ENCODE data around the gene GUCA1C. TPM values are rescaled to one million over a fixed set of nuclear protein-coding genes. Genes with fewer than 3 reads are reported as not detected.
A peak's percentile ranks its signal among the peaks of the same experiment; 100 is the strongest.

Gene GUCA1C
- total and polyA plus RNA-seq, 8 donors = 2.9 to 21.0 (median 15.2) TPM

DNA sequence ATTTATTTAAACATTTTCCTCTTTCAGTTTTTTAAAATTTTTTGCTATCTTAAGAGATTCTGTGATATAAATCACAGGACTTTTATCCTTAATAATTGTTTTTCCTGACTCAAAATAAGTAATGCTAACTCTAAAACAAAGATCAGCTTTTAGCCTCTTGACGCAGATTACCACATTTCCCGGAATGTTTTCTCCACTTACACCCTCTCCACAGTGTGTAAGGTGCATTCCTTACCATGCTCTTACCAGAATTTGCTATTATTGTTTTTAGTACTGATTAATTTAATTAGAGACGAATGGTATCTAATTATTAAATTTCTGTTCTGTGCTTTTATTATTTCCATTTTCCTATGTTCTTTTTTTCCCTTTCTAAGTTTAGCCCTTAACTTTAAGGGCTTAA is 34.8 kb downstream of the GUCA1C start:
- TF ChIP-seq, protein P1, sequence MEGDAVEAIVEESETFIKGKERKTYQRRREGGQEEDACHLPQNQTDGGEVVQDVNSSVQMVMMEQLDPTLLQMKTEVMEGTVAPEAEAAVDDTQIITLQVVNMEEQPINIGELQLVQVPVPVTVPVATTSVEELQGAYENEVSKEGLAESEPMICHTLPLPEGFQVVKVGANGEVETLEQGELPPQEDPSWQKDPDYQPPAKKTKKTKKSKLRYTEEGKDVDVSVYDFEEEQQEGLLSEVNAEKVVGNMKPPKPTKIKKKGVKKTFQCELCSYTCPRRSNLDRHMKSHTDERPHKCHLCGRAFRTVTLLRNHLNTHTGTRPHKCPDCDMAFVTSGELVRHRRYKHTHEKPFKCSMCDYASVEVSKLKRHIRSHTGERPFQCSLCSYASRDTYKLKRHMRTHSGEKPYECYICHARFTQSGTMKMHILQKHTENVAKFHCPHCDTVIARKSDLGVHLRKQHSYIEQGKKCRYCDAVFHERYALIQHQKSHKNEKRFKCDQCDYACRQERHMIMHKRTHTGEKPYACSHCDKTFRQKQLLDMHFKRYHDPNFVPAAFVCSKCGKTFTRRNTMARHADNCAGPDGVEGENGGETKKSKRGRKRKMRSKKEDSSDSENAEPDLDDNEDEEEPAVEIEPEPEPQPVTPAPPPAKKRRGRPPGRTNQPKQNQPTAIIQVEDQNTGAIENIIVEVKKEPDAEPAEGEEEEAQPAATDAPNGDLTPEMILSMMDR (IDR thresholded peaks at IDR 0.05) = no peak
- no peaks in the 10 kb centered on the region for H3K4me1 ChIP-seq
- ATAC-seq (no peak), DNase-seq (no peak), FAIRE-seq (no peak)
- WGBS, 2 donors = 85 to 89% methylated on average over 3 of the region's 3 CpGs
- intact Hi-C loops (cut with DNase I) = loop anchor here in 1 of 3 donors (10.0 kb wide), 1 partner anchor 254 kb away; no protein-coding TSS in a partner anchor
- H3K27ac ChIP-seq = no peak overlapping the region
- no peak overlapping the region for H3K4me3 ChIP-seq
- no peaks in the 10 kb centered on the region for H3K9me3 ChIP-seq
- no peaks in the 10 kb centered on the region for H3K27me3 ChIP-seq
- H3K36me3 ChIP-seq = no peaks in the 10 kb centered on the region

- WGBS, 2 donors = 32 to 35% methylated on average over 6 of the region's 6 CpGs
Observed at GRCh38 chr3:108914774-108915641, 38.7 kb downstream of the GUCA1C start.

DNA sequence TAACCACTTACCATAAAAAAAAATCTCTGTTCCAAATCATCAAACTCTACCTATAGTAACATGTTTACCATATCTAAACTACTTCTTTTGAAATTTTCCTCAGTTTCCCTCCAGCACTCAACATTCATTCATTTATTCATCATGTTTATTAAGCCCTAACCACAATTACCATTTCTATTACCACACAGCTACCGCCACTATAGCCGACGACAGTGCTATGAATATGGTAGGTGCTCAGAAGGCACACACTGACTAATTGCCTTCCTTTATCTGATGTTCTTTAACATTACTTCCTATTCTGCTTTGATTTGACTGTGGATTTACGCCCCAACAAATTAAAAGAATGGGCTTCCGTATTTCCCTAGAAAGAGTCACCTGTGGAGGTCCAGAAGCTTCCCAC is 43.9 kb downstream of the GUCA1C start:
- Histone ChIP-seq H3K4me3 (no peak overlapping the region), H3K9me3 (no peaks in the 10 kb centered on the region), H3K4me1 (no peaks in the 10 kb centered on the region), H3K27ac (no peak overlapping the region), H3K36me3 (no peaks in the 10 kb centered on the region), H3K27me3 (no peaks in the 10 kb centered on the region)
- TF ChIP-seq, protein P1 (IDR thresholded peaks at IDR 0.05) = no peak
- FAIRE-seq (no peak), ATAC-seq (no peak), DNase-seq (no peak)
- intact Hi-C loops (cut with DNase I) = loop anchor here in 1 of 3 donors (10.0 kb wide), 1 partner anchor 245 kb away; no protein-coding TSS in a partner anchor
- WGBS, 2 donors = 95 to 98% methylated on average over 5 of the region's 5 CpGs

More at GRCh38 chr3:108914774-108915641, 38.7 kb downstream of the GUCA1C start:
- DNase-seq = peak in 4 of 6 donors; percentile 33 to 67 (median 38)
- no peaks in the 10 kb centered on the region for H3K9me3 ChIP-seq
- peak; percentile 87 to 98 (median 96) for ATAC-seq
- TF ChIP-seq, protein P1 (IDR thresholded peaks at IDR 0.05) = peak; percentile 63 to 80 (median 76)
- H3K27ac ChIP-seq = no peak overlapping the region
- H3K27me3 ChIP-seq = no peaks in the 10 kb centered on the region
- no peaks in the 10 kb centered on the region for H3K36me3 ChIP-seq
- intact Hi-C loops (cut with DNase I) = loop anchor here in 1 of 3 donors (10.0 kb wide), 1 partner anchor 250 kb away; no protein-coding TSS in a partner anchor
- no peak overlapping the region for H3K4me3 ChIP-seq
- H3K4me1 ChIP-seq = no peaks in the 10 kb centered on the region
- no peak for FAIRE-seq

GRCh38 chr3:108907194-108907593 is 46.5 kb downstream of the GUCA1C start:
- Histone ChIP-seq H3K36me3 (no peaks in the 10 kb centered on the region), H3K4me1 (no peaks in the 10 kb centered on the region), H3K4me3 (no peak overlapping the region), H3K9me3 (no peaks in the 10 kb centered on the region), H3K27me3 (no peaks in the 10 kb centered on the region), H3K27ac (no peak overlapping the region)
- 86 to 93% methylated on average over 1 of the region's 1 CpG for WGBS, 2 donors
- ATAC-seq = no peak
- TF ChIP-seq, protein P1 (IDR thresholded peaks at IDR 0.05) = no peak
- DNase-seq = no peak
- intact Hi-C loops (cut with DNase I) = no loop called here
- no peak for FAIRE-seq

DNA sequence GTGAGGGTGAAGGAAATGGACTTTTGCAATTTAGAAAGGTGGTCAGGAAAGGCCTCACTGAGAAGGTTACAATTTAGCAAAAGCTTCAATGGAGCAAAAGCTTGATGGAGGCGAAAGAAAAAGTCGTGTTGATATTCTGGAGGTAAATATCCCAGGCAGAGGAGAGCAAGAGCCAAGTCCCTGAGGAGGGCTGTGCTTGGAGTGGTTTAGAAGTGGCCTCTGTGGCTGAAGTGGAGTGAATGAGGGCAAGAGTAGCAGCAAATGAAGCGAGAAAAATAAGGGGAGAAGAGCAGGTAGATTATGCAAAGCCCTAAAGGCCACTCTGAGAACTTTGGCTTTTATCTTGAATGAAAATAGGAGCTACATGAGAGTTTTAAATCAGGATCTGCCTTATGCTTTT is 54.1 kb downstream of the GUCA1C start:
- intact Hi-C loops (cut with DNase I) = no loop called here
- Histone ChIP-seq H3K27ac (no peak overlapping the region), H3K4me3 (no peak overlapping the region), H3K9me3 (no peaks in the 10 kb centered on the region), H3K4me1 (no peaks in the 10 kb centered on the region), H3K36me3 (no peaks in the 10 kb centered on the region), H3K27me3 (no peaks in the 10 kb centered on the region)
- ATAC-seq (no peak), FAIRE-seq (no peak), DNase-seq (no peak)
- TF ChIP-seq, protein P1 (IDR thresholded peaks at IDR 0.05) = no peak
- WGBS, 2 donors = 76% methylated on average over 3 of the region's 3 CpGs

All from pancreas (tissue), 10 donors.